ENCODE results near the gene TTC9B.
"Not testable (repeated sequence)": the region's sequence is repeated elsewhere in the genome, so short reads cannot be mapped to it uniquely, and the experiment has no call there.

Gene TTC9B

GRCh38 chr19:40232949-40233810 lies 15.0 kb upstream of the TTC9B start:
- DNase-seq (ENCODE audit: low read depth in 2 of 2) = no peak

GRCh38 chr19:40232479-40232878 lies 14.3 kb upstream of the TTC9B start:
- no peak for DNase-seq (ENCODE audit: low read depth in 2 of 2)

GRCh38 chr19:40231544-40232424 lies 13.6 kb upstream of the TTC9B start:
- DNase-seq (ENCODE audit: low read depth in 2 of 2) = no peak

GRCh38 chr19:40231057-40231456 lies 12.9 kb upstream of the TTC9B start:
- no peak for DNase-seq (ENCODE audit: low read depth in 2 of 2)

- no peak for DNase-seq (ENCODE audit: low read depth in 2 of 2)
These were observed 11.8 kb upstream of the TTC9B start for GRCh38 chr19:40229926-40230417.

GRCh38 chr19:40229484-40229883 lies 11.3 kb upstream of the TTC9B start:
- DNase-seq (ENCODE audit: low read depth in 2 of 2) = peak in 1 of 2 donors; percentile 28

- no peak for DNase-seq (ENCODE audit: low read depth in 2 of 2)
These were observed 10.7 kb upstream of the TTC9B start for GRCh38 chr19:40228863-40229262.

GRCh38 chr19:40228346-40228745 lies 10.2 kb upstream of the TTC9B start:
- no peak for DNase-seq (ENCODE audit: low read depth in 2 of 2)

- no peak for DNase-seq (ENCODE audit: low read depth in 2 of 2)
These were observed 7.5 kb upstream of the TTC9B start for GRCh38 chr19:40225440-40226305.

GRCh38 chr19:40224342-40225150 lies 6.4 kb upstream of the TTC9B start:
- no peak for DNase-seq (ENCODE audit: low read depth in 2 of 2)

- DNase-seq (ENCODE audit: low read depth in 2 of 2) = no peak
These were observed 5.1 kb upstream of the TTC9B start for GRCh38 chr19:40223135-40223822.

GRCh38 chr19:40221858-40222619 lies 3.9 kb upstream of the TTC9B start:
- peak; percentile 49 for DNase-seq (ENCODE audit: low read depth in 2 of 2)

- DNase-seq (ENCODE audit: low read depth in 2 of 2) = no peak
These were observed 2.5 kb upstream of the TTC9B start for GRCh38 chr19:40220674-40221073.

- DNase-seq (ENCODE audit: low read depth in 2 of 2) = no peak
These were observed 1.6 kb upstream of the TTC9B start for GRCh38 chr19:40219721-40220276.

- not testable (repeated sequence) for DNase-seq (ENCODE audit: low read depth in 2 of 2)
These were observed 845 bp upstream of the TTC9B start for GRCh38 chr19:40219029-40219428.

GRCh38 chr19:40217027-40217810 lies 965 bp downstream of the TTC9B start:
- DNase-seq (ENCODE audit: low read depth in 2 of 2) = no peak

- no peak for DNase-seq (ENCODE audit: low read depth in 2 of 2)
These were observed 1.5 kb downstream of the TTC9B start for GRCh38 chr19:40216777-40217026.

GRCh38 chr19:40216013-40216776 lies 2.0 kb downstream of the TTC9B start:
- DNase-seq (ENCODE audit: low read depth in 2 of 2) = no peak
